GM18505 (cell line): Measurements from ENCODE around the gene CHTF18.
"Not testable (repeated sequence)": the region's sequence is repeated elsewhere in the genome, so short reads cannot be mapped to it uniquely, and the experiment has no call there.

Experiments
- ATAC-seq: cut with Tn5 transposase; IDR thresholded peaks from one replicate; pipeline ENCODE4 v1.9.1; 2021; ENCODE audit not compliant: unreplicated experiment
- POLR2A ChIP-seq: IDR thresholded peaks from 4 replicates; pipeline ENCODE4 v1.6.1; 2011; ENCODE audit warnings: borderline replicate concordance; ENCODE audit not compliant: insufficient read depth, insufficient read length; ENCODE audit errors: extremely low read depth

The CHTF18 gene

DNA sequence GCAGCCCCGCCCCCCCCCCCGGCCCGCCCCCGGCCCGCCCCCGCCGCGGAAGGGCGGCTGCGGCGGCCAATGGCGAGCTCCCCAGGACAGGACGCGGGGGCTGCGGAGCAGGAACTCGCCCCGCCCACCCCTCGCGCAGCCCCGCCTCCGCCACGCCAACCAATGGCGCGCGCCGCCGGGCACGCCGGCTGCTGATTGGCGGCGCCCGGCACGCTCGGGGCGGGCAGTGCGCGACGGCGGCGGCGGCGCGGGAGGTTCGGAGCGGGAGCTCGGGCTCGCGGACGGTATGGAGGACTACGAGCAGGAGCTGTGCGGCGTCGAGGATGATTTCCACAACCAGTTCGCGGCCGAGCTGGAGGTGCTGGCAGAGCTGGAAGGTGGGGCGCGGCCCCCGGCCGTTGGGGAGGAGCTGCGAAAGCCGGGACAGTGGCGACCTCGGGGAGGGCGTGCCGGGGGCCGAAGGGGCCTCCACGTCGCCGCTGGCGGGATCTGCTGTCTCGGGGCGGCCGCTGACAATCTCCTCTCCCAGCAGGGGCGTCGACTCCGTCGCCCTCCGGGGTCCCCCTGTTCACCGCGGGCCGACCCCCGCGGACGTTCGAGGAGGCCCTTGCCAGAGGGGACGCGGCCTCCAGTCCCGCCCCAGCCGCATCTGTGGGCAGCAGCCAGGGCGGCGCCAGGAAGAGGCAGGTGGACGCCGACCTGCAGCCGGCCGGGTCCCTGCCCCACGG, at the start of gene CHTF18:
CHTF18 (plus strand) TSS at position 222 of the 728 bp plus-strand sequence; CDS start at position 287, 65 bp downstream.
- peak; percentile 63 for ATAC-seq
- TF ChIP-seq POLR2A, result no peak

DNA sequence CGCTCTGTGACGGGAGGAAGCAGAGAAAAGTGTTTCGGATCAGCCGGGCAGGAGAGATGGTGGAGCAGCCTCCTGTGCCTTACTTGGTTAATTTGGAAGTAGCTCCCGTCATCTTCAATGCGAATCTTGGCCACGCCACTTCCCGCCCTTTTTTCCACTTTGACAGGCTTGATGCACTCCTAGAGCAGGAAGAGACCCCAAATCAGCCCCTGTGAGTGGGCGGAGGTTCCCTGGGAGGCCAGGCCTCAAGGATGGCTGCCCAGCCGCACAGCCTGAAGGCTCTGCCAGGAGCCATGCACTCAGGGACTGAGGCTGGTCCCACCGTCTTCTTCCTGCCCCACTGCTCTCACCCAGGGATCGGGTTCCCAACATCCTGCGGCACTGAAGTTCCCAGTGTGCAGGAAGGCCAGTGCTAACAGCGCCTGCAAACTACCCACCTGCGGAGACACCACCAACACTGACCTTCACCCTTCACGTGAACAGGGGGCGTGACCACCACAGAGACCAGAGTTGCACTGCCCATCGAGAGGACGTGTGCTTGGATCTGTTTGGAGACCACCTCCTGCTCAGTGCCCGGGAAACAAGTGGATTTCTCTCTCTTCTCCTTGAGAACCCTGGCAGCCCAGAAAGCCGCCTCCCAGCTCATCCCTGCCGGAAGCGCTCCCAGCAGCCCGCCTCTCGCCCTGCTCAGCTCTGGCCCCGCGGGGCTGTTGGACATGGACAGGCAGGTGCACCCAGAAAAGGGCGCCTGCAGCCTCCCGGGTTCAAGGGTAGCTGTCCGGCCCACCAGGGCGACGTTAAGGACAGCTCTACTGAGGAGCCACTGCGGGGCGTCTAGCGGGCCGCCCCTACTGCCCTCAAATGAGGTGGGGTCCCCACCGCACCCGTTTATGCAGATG, 48.6 kb upstream of the CHTF18 start:
- ATAC-seq, result no peak
- TF ChIP-seq POLR2A, result no peak

DNA sequence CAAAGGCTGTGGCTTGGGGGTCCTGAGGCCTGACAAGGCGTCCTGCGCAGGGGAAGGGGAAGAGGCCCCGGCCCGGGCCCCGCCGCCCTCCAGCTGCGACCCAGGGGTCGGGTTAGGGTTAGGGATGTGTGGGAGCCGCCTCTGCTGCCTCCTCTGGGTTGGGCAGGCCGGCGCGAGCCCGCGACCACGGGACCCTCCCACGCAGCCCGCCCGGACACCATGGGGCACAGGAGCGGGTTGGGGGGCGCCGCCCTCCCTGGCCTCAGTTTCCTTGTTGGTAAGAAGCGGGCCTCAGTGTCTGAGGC, 48.0 kb upstream of the CHTF18 start:
- TF ChIP-seq POLR2A, result no peak
- peak; percentile 19 for ATAC-seq

DNA sequence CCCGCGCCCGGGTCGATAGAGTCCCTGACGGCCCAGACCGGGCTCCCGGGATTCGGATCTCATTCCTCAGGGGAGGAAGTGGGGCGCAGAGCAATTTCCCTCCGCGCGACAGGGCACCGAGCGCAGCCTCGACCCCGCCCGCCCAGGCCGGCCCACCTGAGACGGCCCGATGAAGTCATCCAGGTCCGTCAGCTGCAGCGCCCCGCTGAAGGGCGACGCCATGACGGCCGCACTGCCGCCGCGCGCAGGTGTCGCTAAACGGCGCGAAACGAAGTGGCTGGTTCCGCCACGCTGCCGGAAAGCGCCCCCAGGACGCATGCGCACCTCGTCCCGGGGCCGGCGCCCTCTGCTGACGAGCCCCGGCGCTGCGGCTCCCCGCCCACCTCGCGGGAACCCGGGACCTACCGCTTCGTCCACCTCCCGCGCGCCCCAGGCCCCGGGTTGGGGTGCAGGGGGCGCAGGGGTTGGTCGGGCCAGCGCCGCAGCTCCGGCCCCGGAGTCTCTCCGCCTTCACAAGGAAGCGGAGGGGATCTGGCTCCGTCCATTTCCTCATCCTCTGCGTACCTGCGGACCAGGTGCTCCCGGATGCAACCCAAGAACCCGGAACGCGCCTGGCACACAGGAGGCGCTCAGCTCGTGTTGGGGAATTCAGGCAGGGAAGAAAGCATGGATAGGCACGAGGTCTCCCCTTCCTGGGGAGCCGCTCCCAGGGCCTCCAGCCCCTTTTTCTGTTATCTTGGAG, 47.5 kb upstream of the CHTF18 start, which contains the start of gene CIAO3:
CIAO3 (minus strand) TSS at position 234 of the 742 bp plus-strand sequence; CDS start at position 222, 12 bp downstream.
- peak; percentile 77 for ATAC-seq
- peak; percentile 73 for TF ChIP-seq POLR2A

DNA sequence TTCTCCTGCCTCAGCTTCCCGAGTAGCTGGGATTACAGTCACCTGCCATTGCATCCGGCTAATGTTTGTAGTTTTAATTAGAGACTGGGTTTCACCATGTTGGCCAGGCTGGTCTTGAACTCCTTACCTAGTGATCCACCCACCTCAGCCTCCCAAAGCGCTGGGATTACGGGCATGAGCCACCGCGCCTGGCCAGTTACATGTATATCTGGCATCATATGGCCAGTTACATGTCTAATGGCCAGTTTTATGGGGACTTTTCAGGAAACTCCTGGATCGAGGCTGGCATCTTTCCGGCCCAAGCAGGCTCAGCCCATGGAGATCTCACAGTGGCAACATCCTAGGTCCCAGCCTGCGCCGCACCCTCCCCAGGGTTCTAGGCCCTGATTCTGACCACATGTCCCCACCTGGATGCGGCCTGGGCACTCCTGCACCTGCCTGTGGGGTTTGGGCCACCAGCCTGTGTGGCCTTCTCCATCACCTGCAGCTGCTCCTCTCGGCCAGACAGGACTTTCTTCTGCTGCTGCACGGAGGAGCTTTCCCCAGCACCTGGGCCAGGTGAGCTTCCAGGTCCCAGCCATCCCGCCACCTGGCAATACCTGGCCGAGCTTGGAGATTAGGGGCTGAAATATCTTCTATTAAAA, 46.3 kb upstream of the CHTF18 start:
- no peak for ATAC-seq
- TF ChIP-seq POLR2A, result no peak

DNA sequence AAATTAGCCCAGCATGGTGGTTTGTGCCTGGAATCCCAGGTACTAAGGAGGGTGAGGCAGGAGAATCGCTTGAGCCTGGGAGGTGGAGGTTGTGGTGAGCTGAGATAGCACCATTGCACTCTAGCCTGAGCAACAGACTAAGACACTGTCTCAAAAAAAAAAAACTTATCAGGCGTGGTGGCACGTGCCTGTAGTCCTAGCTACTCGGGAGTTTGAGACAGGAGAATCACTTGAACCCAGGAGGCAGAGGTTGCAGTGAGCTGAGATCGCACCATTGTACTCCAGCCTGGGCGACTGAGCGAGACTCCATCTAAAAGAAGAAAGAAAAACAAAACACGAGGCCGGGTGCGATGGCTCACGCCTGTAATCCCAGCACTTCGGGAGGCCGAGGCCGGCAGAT, 45.5 kb upstream of the CHTF18 start:
- ATAC-seq, result not testable (repeated sequence)

DNA sequence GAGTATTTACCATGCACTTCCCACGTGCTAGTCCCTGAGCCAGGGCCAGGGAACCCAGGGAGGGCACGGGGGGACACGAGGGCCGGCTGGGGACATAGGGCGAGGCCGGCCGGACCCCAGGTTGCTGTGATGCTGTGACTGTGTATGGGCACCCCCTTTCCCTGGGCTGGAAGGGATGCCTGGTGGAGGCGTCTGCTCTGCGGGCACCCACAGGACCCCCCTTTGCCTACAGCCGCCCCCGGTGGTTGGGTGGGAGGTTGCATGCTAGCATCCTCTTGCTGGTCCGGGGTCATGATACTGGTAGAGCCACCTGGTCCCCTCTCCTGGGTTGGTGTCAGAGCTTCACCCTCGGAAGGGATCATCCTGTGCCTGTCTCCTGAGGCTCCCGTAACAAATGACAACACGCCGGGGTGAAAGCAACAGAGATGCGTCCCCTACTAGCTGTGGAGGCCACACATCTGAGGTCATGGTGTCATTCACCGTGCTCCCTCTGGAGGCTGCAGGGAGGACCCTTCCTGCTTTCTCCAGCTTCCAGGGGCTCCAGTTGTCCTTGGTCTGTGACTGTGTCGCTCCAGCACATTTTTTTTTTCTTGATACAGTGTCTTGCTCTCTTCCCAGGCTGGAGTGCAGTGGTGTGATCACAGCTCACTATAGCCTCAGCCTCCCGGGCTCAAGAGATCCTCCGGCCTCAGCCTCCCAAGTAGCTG, 44.5 kb upstream of the CHTF18 start:
- no peak for TF ChIP-seq POLR2A
- ATAC-seq, result no peak

DNA sequence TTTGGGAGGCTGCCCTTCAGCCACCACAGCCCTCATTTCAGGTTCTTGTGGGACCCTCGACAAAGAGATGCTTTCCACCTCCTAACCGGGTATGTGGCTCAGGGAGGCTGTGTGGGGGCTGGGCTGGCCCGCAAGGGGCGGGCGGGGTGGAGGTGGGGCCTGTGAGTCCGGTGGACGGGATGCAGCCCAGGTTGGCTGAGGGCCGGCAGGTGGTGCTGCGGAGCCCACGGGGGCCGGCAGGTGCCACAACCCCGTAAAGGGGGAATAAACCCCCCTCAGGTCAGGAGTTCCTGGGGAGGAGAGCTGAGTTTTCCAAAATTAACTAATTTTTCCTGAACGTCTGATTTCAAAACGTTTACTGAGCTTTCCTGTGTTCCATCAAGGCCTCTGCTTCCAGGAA, 42.7 kb upstream of the CHTF18 start:
- no peak for TF ChIP-seq POLR2A
- ATAC-seq, result no peak

DNA sequence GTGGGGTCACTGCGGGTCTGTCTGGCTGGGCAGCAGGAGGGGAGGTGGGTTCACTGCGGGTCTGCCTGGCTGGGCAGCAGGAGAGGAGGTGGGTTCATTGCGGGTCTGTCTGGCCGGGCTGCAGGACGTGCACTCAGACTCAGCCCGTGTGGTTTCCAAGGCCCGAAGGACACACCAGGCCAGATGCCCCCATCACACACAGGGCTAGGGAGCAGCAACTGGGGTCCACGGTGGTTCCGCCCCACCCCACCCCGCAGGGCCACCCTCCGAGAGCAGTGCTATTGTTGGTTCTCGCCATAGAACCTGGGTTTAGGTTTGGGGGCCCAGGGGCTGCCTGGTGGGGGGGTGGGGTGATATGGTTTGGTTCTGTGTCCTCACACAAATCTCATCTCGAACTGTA, 41.8 kb upstream of the CHTF18 start:
- no peak for ATAC-seq
- TF ChIP-seq POLR2A, result no peak

DNA sequence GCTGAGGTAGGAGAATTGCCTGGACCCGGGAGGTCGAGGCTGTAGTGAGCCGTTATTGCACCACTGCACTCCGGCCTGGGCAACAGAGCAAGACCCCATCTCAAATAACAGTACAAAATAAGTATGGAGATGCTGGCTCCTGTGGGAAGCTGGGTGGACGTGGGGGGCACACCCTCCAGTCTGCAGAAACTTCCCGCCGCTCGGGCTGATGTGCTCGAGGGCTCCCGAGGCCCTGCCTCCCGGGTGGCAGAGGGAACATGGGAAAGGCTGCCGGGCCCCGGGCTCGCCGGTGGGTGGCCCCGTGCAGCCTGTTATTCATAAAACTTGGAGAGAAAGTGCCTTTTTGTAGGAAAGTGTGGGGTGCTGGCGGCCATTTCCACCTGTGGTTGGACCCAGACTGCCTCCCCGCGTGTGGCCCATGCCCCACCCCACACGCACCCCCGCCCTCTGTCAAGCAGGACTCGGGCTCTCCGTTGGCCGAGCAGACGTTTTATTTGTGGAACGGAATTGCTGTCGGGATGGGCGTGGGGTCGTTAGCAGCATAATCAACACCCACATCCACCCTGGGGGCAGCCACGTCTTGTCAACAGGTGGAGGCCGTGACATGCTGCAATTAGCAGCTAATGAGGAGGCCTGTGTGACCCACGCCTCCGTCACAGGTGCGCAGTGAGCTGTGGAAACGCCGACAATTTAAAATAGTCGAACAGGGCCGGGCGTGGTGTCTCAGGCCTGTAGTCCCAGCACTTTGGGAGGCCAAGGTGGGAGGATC, 40.3 kb upstream of the CHTF18 start:
- TF ChIP-seq POLR2A, result no peak

DNA sequence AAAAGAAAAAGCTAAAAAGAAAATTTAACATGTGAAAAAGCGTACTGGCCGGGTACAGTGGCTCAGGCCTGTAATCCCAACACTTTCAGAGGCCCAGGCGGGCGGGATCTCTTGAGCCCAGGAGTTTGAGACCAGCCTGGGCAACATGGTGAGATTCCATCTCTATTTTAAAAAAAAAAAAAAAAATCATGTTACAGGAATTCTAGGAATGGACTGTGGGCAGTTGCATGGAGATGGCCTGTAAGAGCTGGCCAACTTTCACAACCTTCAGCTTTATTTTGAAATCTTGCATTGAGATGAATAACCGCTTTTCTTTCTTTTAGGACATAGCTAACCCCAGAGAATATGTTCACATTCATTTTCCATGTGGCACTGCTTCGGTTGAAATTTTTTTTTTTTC, 39.4 kb upstream of the CHTF18 start:
- no peak for ATAC-seq
- no peak for TF ChIP-seq POLR2A

More for the DNA sequence above, 40.3 kb upstream of the CHTF18 start:
- ATAC-seq, result no peak

DNA sequence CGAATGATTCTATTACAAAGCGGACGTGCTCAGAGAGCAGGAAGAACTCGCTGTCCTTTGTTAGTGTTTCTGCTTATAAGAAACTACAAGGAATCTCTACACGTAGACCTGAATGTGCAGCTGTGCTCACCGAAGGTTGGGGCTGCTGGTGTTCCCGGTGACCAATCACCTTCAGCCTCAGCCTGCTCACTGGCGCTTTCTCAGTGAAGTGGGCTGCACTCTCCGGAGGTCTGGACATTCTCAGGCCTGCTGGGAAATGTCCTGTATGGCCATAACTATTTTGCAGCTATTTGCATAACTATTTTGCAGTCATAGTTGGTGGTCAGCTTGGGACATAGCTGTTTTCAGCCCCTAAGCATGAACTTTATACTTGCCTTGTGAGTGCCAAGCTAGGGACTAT, 37.9 kb upstream of the CHTF18 start:
- ATAC-seq, result no peak
- no peak for TF ChIP-seq POLR2A
